H1 (cell line): ENCODE results near the gene TIAM2. TPM values are rescaled to one million over a fixed set of nuclear protein-coding genes. Genes with fewer than 3 reads are reported as not detected.

Source experiments
- CTCF ChIA-PET: fragments of 300-600 bp; sonication (Branson Sonifier 250); formaldehyde crosslinking; loops from one replicate; lab custom pipeline; 2021; ENCODE audit not compliant: partially characterized antibody; lab: Charles Lee
- POLR2A ChIA-PET: fragments of 300-600 bp; sonication (Branson Sonifier 250); formaldehyde crosslinking; loops from one replicate; lab custom pipeline; 2021; ENCODE audit warnings: inconsistent platforms; ENCODE audit not compliant: partially characterized antibody; lab: Charles Lee
- DNase-seq, 2 experiments: peaks; one replicate each; pipeline versions ENCODE4 v3.0.0 to v3.0.0-alpha.2; 2010 to 2022; ENCODE audit warnings: low spot score in 2 of 2, low read depth in 1 of 2, mixed read lengths in 1 of 2
- FAIRE-seq: peaks from 2 replicates; lab custom pipeline; 2011; peaks lifted over from hg19 to GRCh38; lab: Jason Lieb, UNC
- H2AFZ ChIP-seq: 2 replicates; pipeline ENCODE4 v1.8.1; 2012; ENCODE audit warnings: low read length, inconsistent platforms
- H2AK5ac ChIP-seq: 2 replicates; pipeline ENCODE4 v1.6.1; 2013; ENCODE audit warnings: low read depth, low read length
- H2BK120ac ChIP-seq: replicated peaks from 2 replicates; pipeline ENCODE3; 2013; ENCODE audit warnings: low read depth, low read length, inconsistent platforms
- H2BK12ac ChIP-seq: 2 replicates; pipeline ENCODE4 v1.6.1; 2013; ENCODE audit warnings: low read depth, low read length
- H2BK15ac ChIP-seq: 2 replicates; pipeline ENCODE4 v1.6.1; 2013; ENCODE audit warnings: low read length
- H2BK20ac ChIP-seq: 2 replicates; pipeline ENCODE4 v1.6.1; 2013; ENCODE audit warnings: low read length
- H2BK5ac ChIP-seq: 2 replicates; pipeline ENCODE4 v1.6.1; 2013; ENCODE audit warnings: low read depth, low read length
- H3K14ac ChIP-seq: 2 replicates; pipeline ENCODE4 v1.6.1; 2013; ENCODE audit warnings: inconsistent platforms; ENCODE audit not compliant: insufficient read length
- H3K18ac ChIP-seq: 2 replicates; pipeline ENCODE4 v1.6.1; 2013; ENCODE audit warnings: low read length; ENCODE audit errors: extremely low read depth
- H3K23ac ChIP-seq: 2 replicates; pipeline ENCODE4 v1.6.1; 2013; ENCODE audit warnings: inconsistent platforms; ENCODE audit not compliant: insufficient read length
- H3K23me2 ChIP-seq: 2 replicates; pipeline ENCODE4 v1.6.1; 2013; ENCODE audit warnings: low read depth, low read length
- H3K27ac ChIP-seq: 2 replicates; pipeline ENCODE4 v1.6.1; 2011; ENCODE audit warnings: low read depth, low read length, inconsistent platforms
- H3K27me3 ChIP-seq, 4 experiments: replicated peaks in 1 of 4; 1 replicate in 1 of 4; 2 replicates in 3 of 4; pipeline versions ENCODE4 v1.6.1 to v1.8.1; 2011 to 2013; ENCODE audit warnings: low read length in 3 of 4, mild to moderate bottlenecking in 3 of 4, inconsistent platforms in 2 of 4, mixed read lengths in 2 of 4, moderate library complexity in 1 of 4; ENCODE audit not compliant: control insufficient read depth in 3 of 4, insufficient read depth in 3 of 4; ENCODE audit errors: extremely low read depth in 1 of 4
- H3K36me3 ChIP-seq, 4 experiments: 2 replicates each; pipeline versions ENCODE4 v1.6.1 to v1.8.1; 2011 to 2013; ENCODE audit warnings: mild to moderate bottlenecking in 4 of 4, low read length in 3 of 4, moderate library complexity in 2 of 4, control low read depth in 1 of 4, inconsistent platforms in 1 of 4; ENCODE audit not compliant: insufficient read depth in 4 of 4, control insufficient read depth in 2 of 4
- H3K4ac ChIP-seq: replicated peaks from 2 replicates; pipeline ENCODE3; 2013; ENCODE audit warnings: low read length, low read depth, mixed read lengths, inconsistent platforms; ENCODE audit not compliant: insufficient read length
- H3K4me1 ChIP-seq, 4 experiments: replicated peaks in 1 of 4; 1 replicate in 1 of 4; 2 replicates in 3 of 4; pipeline versions ENCODE4 v1.6.1 to v1.8.1; 2011 to 2013; ENCODE audit warnings: low read length in 3 of 4, inconsistent platforms in 2 of 4, mixed read lengths in 1 of 4; ENCODE audit not compliant: insufficient read depth in 4 of 4, control insufficient read depth in 3 of 4
- H3K4me2 ChIP-seq, 2 experiments: 2 replicates each; pipeline versions ENCODE4 v1.6.1 to v1.8.1; 2011 to 2013; ENCODE audit warnings: low read depth in 2 of 2, low read length in 2 of 2, control low read depth in 1 of 2, inconsistent platforms in 1 of 2, mild to moderate bottlenecking in 1 of 2; ENCODE audit not compliant: insufficient read depth in 1 of 2
- H3K4me3 ChIP-seq, 4 experiments: fragments of 200-600, 300-600 bp in 1 of 4; sonication (generic), shearing (Covaris generic), sonication (Bioruptor Twin) in 1 of 4; 2 replicates each; pipeline versions ENCODE4 v1.5.1 to v1.8.1; 2011 to 2016; ENCODE audit warnings: low read length in 4 of 4, low read depth in 3 of 4, control low read depth in 2 of 4, inconsistent platforms in 2 of 4, mild to moderate bottlenecking in 2 of 4, mixed read lengths in 1 of 4, moderate library complexity in 1 of 4; ENCODE audit not compliant: insufficient read depth in 2 of 4; ENCODE audit errors: extremely low read depth in 1 of 4
- H3K56ac ChIP-seq: replicated peaks from 2 replicates; pipeline ENCODE3; 2013; ENCODE audit warnings: low read depth, mild to moderate bottlenecking, mixed read lengths, low read length, inconsistent platforms; ENCODE audit not compliant: insufficient read length
- H3K79me1 ChIP-seq: 2 replicates; pipeline ENCODE4 v1.6.1; 2013; ENCODE audit warnings: low read depth, low read length, control low read depth
- H3K79me2 ChIP-seq, 2 experiments: 2 replicates each; pipeline versions ENCODE4 v1.6.1 to v1.8.1; 2012 to 2013; ENCODE audit warnings: low read length in 2 of 2, mild to moderate bottlenecking in 2 of 2, inconsistent platforms in 1 of 2; ENCODE audit not compliant: insufficient read depth in 2 of 2, control insufficient read depth in 1 of 2
- H3K9ac ChIP-seq, 4 experiments: replicated peaks in 1 of 4; 1 replicate in 1 of 4; 2 replicates in 3 of 4; pipeline versions ENCODE4 v1.6.1 to v1.8.1; 2011 to 2013; ENCODE audit warnings: low read depth in 3 of 4, low read length in 3 of 4, control low read depth in 2 of 4, mild to moderate bottlenecking in 2 of 4, moderate library complexity in 2 of 4, inconsistent platforms in 1 of 4; ENCODE audit errors: extremely low read depth in 1 of 4
- H3K9me3 ChIP-seq, 2 experiments: 2 replicates each; pipeline versions ENCODE4 v1.6.1 to v1.8.1; 2012 to 2013; ENCODE audit warnings: mild to moderate bottlenecking in 2 of 2, moderate library complexity in 2 of 2, control low read depth in 1 of 2, inconsistent platforms in 1 of 2, low read depth in 1 of 2, low read length in 1 of 2, mixed read lengths in 1 of 2; ENCODE audit not compliant: insufficient read depth in 2 of 2
- H4K20me1 ChIP-seq, 2 experiments: replicated peaks in 1 of 2; 2 replicates each; pipeline versions ENCODE3 to v1.8.1; 2011 to 2013; ENCODE audit warnings: inconsistent platforms in 2 of 2, low read length in 2 of 2, mild to moderate bottlenecking in 1 of 2; ENCODE audit not compliant: insufficient read depth in 2 of 2, control insufficient read depth in 1 of 2
- H4K5ac ChIP-seq: 2 replicates; pipeline ENCODE4 v1.6.1; 2013; ENCODE audit warnings: low read length, low read depth, mixed read lengths, inconsistent platforms; ENCODE audit not compliant: insufficient read length
- H4K8ac ChIP-seq: 2 replicates; pipeline ENCODE4 v1.8.0; 2013; ENCODE audit warnings: mild to moderate bottlenecking, moderate library complexity, low read length, inconsistent platforms; ENCODE audit not compliant: insufficient read depth; ENCODE audit errors: extremely low read depth
- H4K91ac ChIP-seq: replicated peaks from 2 replicates; pipeline ENCODE3; 2013; ENCODE audit warnings: low read length, mixed read lengths, inconsistent platforms; ENCODE audit not compliant: insufficient read length
- BCL11A ChIP-seq, 2 experiments: IDR thresholded peaks; one replicate each; pipeline ENCODE4 v1.6.1; 2011; ENCODE audit warnings: low read depth in 2 of 2, low read length in 2 of 2, mild to moderate bottlenecking in 2 of 2
- BRCA1 ChIP-seq: IDR thresholded peaks from 2 replicates; pipeline ENCODE4 v1.6.1; 2012; ENCODE audit warnings: low read depth, low read length, improper control_type of control experiment
- CHD1 ChIP-seq: IDR thresholded peaks from 2 replicates; pipeline ENCODE4 v1.6.1; 2012; ENCODE audit warnings: low read depth, low read length, improper control_type of control experiment
- GABPA ChIP-seq: IDR thresholded peaks from 2 replicates; pipeline ENCODE4 v1.6.1; 2011; ENCODE audit warnings: mild to moderate bottlenecking, low read length, moderate library complexity, borderline replicate concordance; ENCODE audit not compliant: insufficient read depth
- GTF2F1 ChIP-seq: IDR thresholded peaks from 2 replicates; pipeline ENCODE4 v1.6.1; 2012; ENCODE audit warnings: low read depth, low read length, improper control_type of control experiment, borderline replicate concordance
- HDAC6 ChIP-seq: IDR thresholded peaks from one replicate; pipeline ENCODE4 v1.7.1; 2012; ENCODE audit warnings: low read depth, mild to moderate bottlenecking, inconsistent platforms, low read length, moderate library complexity
- JUN ChIP-seq: IDR thresholded peaks from 2 replicates; pipeline ENCODE4 v1.6.1; 2011; ENCODE audit warnings: low read depth, mild to moderate bottlenecking, improper control_type of control experiment, low read length
- POLR2AphosphoS5 ChIP-seq: IDR thresholded peaks from 2 replicates; pipeline ENCODE4 v1.6.1; 2011; ENCODE audit warnings: low read depth, low read length
- RFX5 ChIP-seq: IDR thresholded peaks from 2 replicates; pipeline ENCODE4 v1.6.1; 2011; ENCODE audit warnings: low read depth, low read length, improper control_type of control experiment, borderline replicate concordance
- SAP30 ChIP-seq: fragments of 300-600 bp; sonication (generic); IDR thresholded peaks from 2 replicates; pipeline ENCODE4 v1.7.1; 2012; ENCODE audit warnings: low read length, moderate library complexity, mild to moderate bottlenecking, inconsistent platforms; ENCODE audit not compliant: insufficient read depth, insufficient replicate concordance
- TEAD4 ChIP-seq: IDR thresholded peaks from 2 replicates; pipeline ENCODE4 v1.6.1; 2012; ENCODE audit warnings: low read depth, low read length, inconsistent platforms, mixed read lengths
- WGBS, 2 experiments: shearing (Covaris generic) in 1 of 2; methylation state at CpG; one replicate each; pipeline versions ENCODE4 v1.1.6 to v1.1.7; 2013 to 2015; ENCODE audit warnings: low lambda C conversion rate in 2 of 2, mixed read lengths in 2 of 2, inconsistent platforms in 1 of 2, low coverage in 1 of 2, missing lambda C conversion rate in 1 of 2; ENCODE audit not compliant: insufficient replicate concordance in 2 of 2, insufficient coverage in 1 of 2, insufficient read length in 1 of 2; ENCODE audit errors: extremely low coverage in 1 of 2, missing lambda C conversion rate in 1 of 2; 5-methylcytosine and 5-hydroxymethylcytosine counted together
- polyA plus RNA-seq, 7 experiments: library from polyadenylated mRNA; depleted of rRNA in 3 of 7; stranded (reverse) in 5 of 7; unstranded in 2 of 7; fragments of >200 nt in 5 of 7; fragments of 200-250 nt in 2 of 7; gene quantifications; 1 replicate in 5 of 7; 2 replicates in 1 of 7; 4 replicates in 1 of 7; pipeline versions ENCODE4 v1.2.1 to v1.2.3, GENCODE V29; 2011 to 2013; ENCODE audit warnings: missing spikeins in 2 of 7, mixed read lengths in 2 of 7
- total RNA-seq: library from RNA; stranded (reverse); fragmentation: NEBNext Ultra II Directional; extraction: Animal tissue kit (Norgen Biotek cat#: 25700); gene quantifications from 2 replicates; pipeline ENCODE4 v1.2.1, GENCODE V29; 2021

TIAM2 gene
- total and polyA plus RNA-seq, 2 of the 8 experiments (the other 6 are each of a cell fraction or from before 2014, with no cell fraction given), result 7.4 to 23.9 TPM

DNA sequence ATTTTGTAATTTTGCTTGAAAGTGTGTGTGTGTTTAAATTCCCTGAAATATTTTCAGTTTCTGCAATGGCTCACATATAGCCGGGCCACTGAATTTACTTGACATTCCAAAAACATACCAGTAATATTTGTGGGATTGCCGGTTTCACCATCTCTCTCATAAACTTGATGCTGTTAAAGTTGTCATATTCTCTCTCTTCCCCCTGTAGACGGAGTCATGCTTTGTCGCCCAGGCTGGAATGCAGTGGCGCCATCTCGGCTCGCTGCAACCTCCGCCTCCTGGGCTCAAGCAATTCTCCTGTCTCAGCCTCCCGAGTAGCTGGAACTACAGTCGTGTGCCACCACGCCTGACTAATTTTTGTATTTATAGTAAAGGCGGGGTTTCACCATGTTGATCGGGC is 122.1 kb downstream of the TIAM2 start:
- Histone ChIP-seq H3K18ac (peak overlapping the region; percentile 81; the same call in 1 of the 2 replicates), H4K8ac (no peak overlapping the region), H3K4me1 (peaks cover 8 to 25% (median 20%) of the 10 kb centered on the region in 4 experiments; a peak in 6 of 7 replicates), H3K9ac (no peak overlapping the region), H4K91ac (no peak overlapping the region), H3K79me2 (no peaks in the 10 kb centered on the region), H3K56ac (no peak overlapping the region), H2BK12ac (no peak overlapping the region; the same call in 1 of the 2 replicates), H2BK15ac (no peak overlapping the region), H3K27me3 (no peaks in the 10 kb centered on the region), H3K4me3 (no peak overlapping the region), H3K23me2 (no peaks in the 10 kb centered on the region; the same call in 1 of the 2 replicates), H2BK120ac (no peak overlapping the region), H4K20me1 (no peaks in the 10 kb centered on the region), H2BK5ac (0 out of 2 replicates have a peak overlapping the region, but pooled peaks have one; percentile 66), H2AK5ac (no peak overlapping the region; the same call in 1 of the 2 replicates), H3K4ac (no peak overlapping the region), H3K9me3 (no peaks in the 10 kb centered on the region), H2BK20ac (no peak overlapping the region), H3K79me1 (no peaks in the 10 kb centered on the region; the same call in 1 of the 2 replicates), H3K4me2 (no peak overlapping the region), H2AFZ (no peak overlapping the region), H3K23ac (no peak overlapping the region), H4K5ac (no peak overlapping the region), H3K36me3 (no peaks in the 10 kb centered on the region), H3K14ac (no peak overlapping the region), H3K27ac (no peak overlapping the region)
- WGBS, 2 experiments, result 80% methylated on average over 13 of the region's 13 CpGs; no CpG with 5 or more reads in 1 of the 2 experiments
- CTCF ChIA-PET, result interaction anchor here (0.7 to 1.8 kb wide), 4 partner anchors 35 to 130 kb away, joined by 3 to 5 read pairs (median 3); no protein-coding TSS in a partner anchor
- POLR2A ChIA-PET, result interaction anchor here (1.1 to 1.2 kb wide), 2 partner anchors 8 to 16 kb away, joined by 3 to 4 read pairs; no protein-coding TSS in a partner anchor
- FAIRE-seq, result no peak
- DNase-seq, result no peak
- TF ChIP-seq BCL11A (IDR thresholded peaks at IDR 0.05; ENCODE audit: low read depth in 2 of 2, low read length in 2 of 2) (no peak), JUN (no peak), SAP30 (no peak), GTF2F1 (no peak), TEAD4 (no peak), RFX5 (no peak), BRCA1 (no peak), GABPA (no peak), CHD1 (no peak), HDAC6 (no peak), POLR2AphosphoS5 (no peak)
